NCI-H2107 (cell line): ENCODE measurements around the gene DDX60.
A peak's percentile ranks its signal among the peaks of the same experiment; 100 is the strongest.

Experiments used
- DNase-seq: peaks from one replicate; lab custom pipeline; 2025; lab: John Stamatoyannopoulos, UW

The DDX60 gene

GRCh38 chr4:168208957-168209614, 109.5 kb downstream of the DDX60 start:
- DNase-seq, result no peak

DNA sequence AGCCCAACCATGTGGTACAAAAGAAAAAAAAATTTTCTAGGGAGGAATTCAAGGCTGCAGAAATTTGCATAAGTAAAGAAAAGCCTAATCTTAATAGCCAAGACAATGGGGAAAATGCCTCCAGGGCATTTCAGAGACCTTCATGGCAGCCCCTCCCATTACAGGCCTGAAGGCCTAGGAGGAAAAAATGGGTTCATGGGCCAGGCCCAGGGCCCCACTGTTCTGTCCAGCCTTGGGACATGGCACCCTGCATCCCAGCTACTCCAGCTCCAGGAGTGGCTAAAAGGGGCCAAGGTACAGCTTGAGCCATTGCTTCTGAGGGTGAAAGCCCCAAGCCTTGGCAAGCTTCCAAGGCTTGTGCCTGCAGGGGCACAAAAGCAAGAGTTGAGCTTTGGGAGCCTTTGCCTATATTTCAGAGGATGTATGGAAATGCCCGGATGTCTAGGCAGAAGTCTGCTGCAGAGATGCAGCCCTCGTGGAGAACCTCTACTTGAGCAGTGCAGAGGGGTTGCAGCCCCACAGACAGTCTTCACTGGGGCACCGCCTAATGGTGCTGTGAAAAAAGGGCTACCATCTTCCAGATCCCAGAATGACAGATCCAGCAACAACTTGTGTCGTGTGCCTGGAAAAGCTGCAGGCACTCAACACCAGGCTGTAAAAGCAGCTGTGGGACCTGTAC, 115.2 kb downstream of the DDX60 start:
- no peak for DNase-seq

DNA sequence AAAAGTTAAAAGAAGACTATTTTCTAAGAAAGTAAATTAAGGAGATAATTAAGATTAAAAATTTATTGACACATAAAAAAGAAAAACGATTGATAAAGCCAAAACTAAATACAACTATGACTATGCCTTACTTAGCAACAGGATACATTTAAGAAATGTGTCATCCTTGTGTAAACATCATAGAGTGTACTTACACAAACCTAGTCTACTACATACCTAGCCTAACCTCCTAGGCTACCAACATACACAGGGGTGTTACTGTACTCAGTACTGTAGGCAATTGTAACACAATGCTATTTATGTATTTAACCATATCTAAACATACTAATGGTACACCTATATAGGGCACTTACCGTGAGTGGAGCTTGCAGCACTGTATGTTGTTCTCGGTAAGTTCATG, 117.9 kb downstream of the DDX60 start:
- DNase-seq, result no peak

GRCh38 chr4:168199260-168199957, 119.1 kb downstream of the DDX60 start:
- DNase-seq, result no peak

DNA sequence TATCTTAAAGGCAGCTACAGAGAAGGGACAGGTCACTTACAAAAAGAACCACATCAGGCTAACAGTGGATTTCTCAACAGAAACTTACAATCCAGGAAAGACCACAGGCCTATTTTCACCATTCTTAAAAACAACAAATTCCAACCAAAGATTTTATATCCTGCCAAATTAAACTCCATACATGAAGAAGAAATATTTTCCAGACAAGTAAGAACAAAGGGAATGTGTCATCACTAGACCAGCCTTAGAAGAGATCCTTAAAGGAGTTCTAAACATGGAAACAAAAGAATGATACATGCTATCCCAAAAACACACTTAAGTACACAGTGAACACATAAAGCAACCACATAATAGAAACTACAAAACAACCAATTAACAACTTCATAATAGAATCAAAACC, 120.6 kb downstream of the DDX60 start:
- DNase-seq, result no peak

DNA sequence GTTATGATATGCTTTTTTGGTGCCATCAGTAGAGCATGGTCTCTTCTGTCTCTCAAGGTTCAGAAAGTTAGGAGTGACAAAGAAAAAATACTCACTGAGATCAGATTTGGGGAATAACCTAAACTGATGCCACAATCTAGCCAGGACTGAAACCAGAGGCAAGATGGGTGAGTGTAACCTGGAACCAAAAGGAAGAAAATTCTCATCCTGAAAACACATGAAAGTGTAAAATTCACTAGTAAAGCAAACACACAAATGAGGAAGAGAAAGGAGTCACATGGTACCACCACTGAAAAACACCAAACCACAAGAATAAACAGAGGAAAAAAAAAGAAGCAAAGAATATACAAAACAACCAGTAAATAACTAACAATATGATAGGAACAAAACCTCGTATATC, 129.8 kb downstream of the DDX60 start:
- no peak for DNase-seq

DNA sequence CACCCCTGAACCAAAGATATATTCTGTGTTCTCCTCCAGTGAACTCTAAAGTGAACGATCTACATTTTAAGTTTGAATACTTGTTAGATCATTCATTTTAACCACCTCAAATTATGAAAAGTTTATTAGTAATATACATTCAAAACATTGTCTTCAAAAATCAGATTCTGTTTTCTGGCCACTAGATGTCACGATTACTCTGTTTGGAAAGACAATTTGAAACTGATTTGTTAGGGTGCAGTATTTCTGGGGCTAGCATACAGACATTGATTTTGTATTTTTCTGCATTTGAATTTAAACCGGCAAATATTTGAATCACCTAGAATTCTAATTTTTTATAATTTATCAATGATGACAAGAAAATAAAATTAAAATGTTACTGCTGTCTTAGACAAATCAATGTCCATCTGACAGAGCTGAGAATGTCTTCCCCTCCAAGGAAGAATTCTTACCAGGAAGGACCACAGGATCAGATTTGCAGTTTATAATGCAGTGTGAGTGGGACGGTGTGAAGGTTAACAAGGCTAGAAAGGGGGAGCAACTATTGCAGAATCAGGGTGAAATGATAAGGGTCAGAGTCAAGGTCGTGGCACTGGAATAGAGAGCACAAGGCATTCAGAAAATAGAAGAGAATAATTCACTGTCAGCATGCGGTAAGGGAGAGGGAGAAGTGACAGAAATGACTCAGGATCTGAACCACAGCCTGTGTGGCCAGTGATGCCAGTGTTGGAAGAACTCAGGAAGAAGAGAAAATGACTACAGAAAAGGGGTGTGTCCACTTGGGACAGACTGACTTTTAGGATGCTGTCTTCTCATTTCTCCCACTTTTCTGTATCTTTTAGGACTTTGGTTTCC, 134.6 kb downstream of the DDX60 start:
- DNase-seq, result peak; percentile 1

DNA sequence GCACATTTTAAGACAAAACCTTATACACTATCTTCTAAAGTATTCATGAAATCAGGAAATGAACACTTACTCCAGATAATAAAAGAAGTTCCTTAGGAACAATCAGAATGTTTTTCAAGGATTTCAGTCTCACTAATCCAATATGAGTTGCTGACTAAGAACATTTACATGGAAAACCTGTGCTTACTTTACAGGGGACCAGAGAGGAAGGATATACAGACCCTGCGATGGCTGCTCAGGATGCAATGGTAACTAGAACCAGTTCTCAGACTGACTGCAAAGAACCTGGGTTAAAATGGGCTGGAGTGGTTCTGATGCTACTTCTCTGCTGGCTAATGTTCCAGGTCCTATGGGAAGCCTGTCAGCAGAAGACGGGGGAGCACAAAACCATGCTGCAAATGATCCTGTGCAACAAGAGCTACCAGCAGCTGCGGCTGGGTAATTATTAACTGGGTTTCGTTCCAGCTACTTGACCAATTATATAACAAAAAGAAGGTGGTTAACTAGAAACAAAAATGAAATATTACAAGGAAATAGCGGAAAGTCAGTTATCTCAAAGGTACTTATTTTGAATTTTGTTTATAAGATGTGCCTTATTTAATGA, 140.9 kb downstream of the DDX60 start:
- no peak for DNase-seq

- DNase-seq, result no peak
Observed at GRCh38 chr4:168174308-168174707, 144.2 kb downstream of the DDX60 start.

DNA sequence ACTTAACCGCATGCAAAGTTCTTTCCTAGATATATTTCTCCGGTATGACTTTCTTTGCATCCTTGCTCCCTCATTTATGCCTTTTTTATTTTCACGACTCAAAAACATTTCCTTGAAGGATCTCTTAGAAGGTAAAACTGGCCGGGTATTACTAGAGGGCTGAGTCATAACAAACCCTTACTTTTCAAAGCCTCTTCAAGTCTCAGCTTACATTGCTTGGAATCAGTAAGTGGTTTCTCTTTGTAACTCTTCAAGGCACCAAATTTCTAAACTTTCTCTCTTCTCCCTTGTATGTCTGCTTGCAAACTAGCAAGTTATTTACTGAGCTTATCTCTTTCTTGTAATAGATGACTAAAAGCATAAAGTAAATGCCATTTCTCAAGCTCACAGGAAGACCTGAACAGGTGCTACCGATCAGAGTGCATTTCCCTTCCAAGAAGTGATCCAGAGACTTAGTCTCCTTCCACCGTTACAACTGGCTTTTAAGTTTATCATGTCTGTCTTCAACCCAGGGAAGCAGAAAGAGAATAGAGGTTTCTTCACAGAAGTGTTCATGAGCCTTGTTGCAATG, 150.8 kb downstream of the DDX60 start:
- DNase-seq, result no peak
